Measurements from ENCODE around the gene ERGIC1. TPM values are rescaled to one million over a fixed set of nuclear protein-coding genes. Genes with fewer than 3 reads are reported as not detected.

Gene ERGIC1
- total and polyA plus RNA-seq, 2 of the 13 experiments (the other 11 are each of a cell fraction or from before 2014, with no cell fraction given) = 78.5 to 184 TPM

GRCh38 chr5:172983542-172984243 is 149.6 kb downstream of the ERGIC1 start, which contains the start of gene ATP6V0E1 (continued):
- no peak for TF ChIP-seq FOXP4 (CRISPR knock-in tag; IDR thresholded peaks at IDR 0.05)
- TF ChIP-seq HOMEZ (CRISPR knock-in tag; IDR thresholded peaks at IDR 0.05; ENCODE audit: low read depth) = 0 out of 2 replicates have a peak, but pooled peaks have one; percentile 11
- TF ChIP-seq ZFP37 (CRISPR knock-in tag; IDR thresholded peaks at IDR 0.05; ENCODE audit: borderline replicate concordance) = no peak
- no peak for TF ChIP-seq ZNF468 (CRISPR knock-in tag; IDR thresholded peaks at IDR 0.05)
- no peak for TF ChIP-seq ZNF432 (CRISPR knock-in tag; IDR thresholded peaks at IDR 0.05; ENCODE audit: borderline replicate concordance)
- peak; percentile 81 for TF ChIP-seq ZNF256 (CRISPR knock-in tag; conservative IDR thresholded peaks at IDR 0.05)
- no peak for TF ChIP-seq NFE2 (CRISPR knock-in tag; IDR thresholded peaks at IDR 0.05)
- peak; percentile 99 for TF ChIP-seq ZNF10 (CRISPR knock-in tag; IDR thresholded peaks at IDR 0.05; ENCODE audit: borderline replicate concordance, low read depth)
- no peak; the same call in 1 of the 2 replicates for TF ChIP-seq NR2F2 (IDR thresholded peaks at IDR 0.05; ENCODE audit: borderline replicate concordance, low read depth)
- 0 out of 2 replicates have a peak, but pooled peaks have one; percentile 2 for TF ChIP-seq TOPORS (CRISPR knock-in tag; IDR thresholded peaks at IDR 0.05)
- TF ChIP-seq CENPT (CRISPR knock-in tag; IDR thresholded peaks at IDR 0.05; ENCODE audit: low read depth) = no peak
- no peak for TF ChIP-seq NR3C1 (CRISPR knock-in tag; IDR thresholded peaks at IDR 0.05)
- TF ChIP-seq, protein P1, sequence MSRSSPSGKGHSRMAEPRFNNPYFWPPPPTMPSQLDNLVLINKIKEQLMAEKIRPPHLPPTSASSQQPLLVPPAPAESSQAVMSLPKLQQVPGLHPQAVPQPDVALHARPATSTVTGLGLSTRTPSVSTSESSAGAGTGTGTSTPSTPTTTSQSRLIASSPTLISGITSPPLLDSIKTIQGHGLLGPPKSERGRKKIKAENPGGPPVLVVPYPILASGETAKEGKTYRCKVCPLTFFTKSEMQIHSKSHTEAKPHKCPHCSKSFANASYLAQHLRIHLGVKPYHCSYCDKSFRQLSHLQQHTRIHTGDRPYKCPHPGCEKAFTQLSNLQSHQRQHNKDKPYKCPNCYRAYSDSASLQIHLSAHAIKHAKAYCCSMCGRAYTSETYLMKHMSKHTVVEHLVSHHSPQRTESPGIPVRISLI (CRISPR knock-in tag; IDR thresholded peaks at IDR 0.05; ENCODE audit: borderline replicate concordance) = no peak
- TF ChIP-seq ZNF878 (CRISPR knock-in tag; IDR thresholded peaks at IDR 0.05) = no peak
- TF ChIP-seq ZBTB3 (CRISPR knock-in tag; IDR thresholded peaks at IDR 0.05; ENCODE audit: borderline replicate concordance, low read depth) = no peak
- peak; percentile 65; the same call in 1 of the 2 replicates for TF ChIP-seq MED13 (CRISPR knock-in tag; IDR thresholded peaks at IDR 0.05)
- TF ChIP-seq ZNF180 (CRISPR knock-in tag; IDR thresholded peaks at IDR 0.05; ENCODE audit: borderline replicate concordance, low read depth) = no peak
- peak; percentile 67 for TF ChIP-seq MAZ (IDR thresholded peaks at IDR 0.05; ENCODE audit: borderline replicate concordance, low read depth, low read length)
- peak; percentile 68; the same call in 1 of the 2 replicates for TF ChIP-seq MAZ (CRISPR knock-in tag; IDR thresholded peaks at IDR 0.05; ENCODE audit: low read depth)
- no peak for TF ChIP-seq FOSL1 (CRISPR knock-in tag; IDR thresholded peaks at IDR 0.05; ENCODE audit: borderline replicate concordance)
- no peak for TF ChIP-seq ZNF446 (CRISPR knock-in tag; IDR thresholded peaks at IDR 0.05)
- no peak for TF ChIP-seq ZFP36L2 (CRISPR knock-in tag; IDR thresholded peaks at IDR 0.05)
- no peak for TF ChIP-seq AKAP8 (CRISPR knock-in tag; IDR thresholded peaks at IDR 0.05)
- TF ChIP-seq PAX8 (CRISPR knock-in tag; IDR thresholded peaks at IDR 0.05; ENCODE audit: borderline replicate concordance) = no peak; the same call in 1 of the 2 replicates
- no peak for TF ChIP-seq HMG20B (CRISPR knock-in tag; conservative IDR thresholded peaks at IDR 0.05)
- TF ChIP-seq RBM39 (IDR thresholded peaks at IDR 0.05; ENCODE audit: low read depth, low read length, poor library complexity, severe bottlenecking) = no peak
- no peak for TF ChIP-seq HNF4A (CRISPR knock-in tag; IDR thresholded peaks at IDR 0.05)
